Measurements from ENCODE around the gene DCAF6.
"Not testable (repeated sequence)": the region's sequence is repeated elsewhere in the genome, so short reads cannot be mapped to it uniquely, and the experiment has no call there.

DNA sequence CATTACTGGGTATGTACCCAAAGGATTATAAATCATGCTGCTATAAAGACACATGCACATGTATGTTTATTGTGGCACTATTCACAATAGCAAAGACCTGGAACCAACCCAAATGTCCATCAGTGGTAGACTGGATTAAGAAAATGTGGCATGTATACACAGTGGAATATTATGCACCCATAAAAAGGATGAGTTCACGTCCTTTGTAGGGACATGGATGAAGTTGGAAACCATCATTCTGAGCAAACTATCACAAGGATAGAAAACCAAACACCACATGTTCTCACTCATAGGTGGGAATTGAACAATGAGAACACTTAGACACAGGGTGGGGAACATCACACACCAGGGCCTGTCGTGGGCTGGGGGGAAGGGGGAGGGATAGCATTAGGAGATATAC, 49.3 kb upstream of the DCAF6 start:
- TF ChIP-seq, protein P1, sequence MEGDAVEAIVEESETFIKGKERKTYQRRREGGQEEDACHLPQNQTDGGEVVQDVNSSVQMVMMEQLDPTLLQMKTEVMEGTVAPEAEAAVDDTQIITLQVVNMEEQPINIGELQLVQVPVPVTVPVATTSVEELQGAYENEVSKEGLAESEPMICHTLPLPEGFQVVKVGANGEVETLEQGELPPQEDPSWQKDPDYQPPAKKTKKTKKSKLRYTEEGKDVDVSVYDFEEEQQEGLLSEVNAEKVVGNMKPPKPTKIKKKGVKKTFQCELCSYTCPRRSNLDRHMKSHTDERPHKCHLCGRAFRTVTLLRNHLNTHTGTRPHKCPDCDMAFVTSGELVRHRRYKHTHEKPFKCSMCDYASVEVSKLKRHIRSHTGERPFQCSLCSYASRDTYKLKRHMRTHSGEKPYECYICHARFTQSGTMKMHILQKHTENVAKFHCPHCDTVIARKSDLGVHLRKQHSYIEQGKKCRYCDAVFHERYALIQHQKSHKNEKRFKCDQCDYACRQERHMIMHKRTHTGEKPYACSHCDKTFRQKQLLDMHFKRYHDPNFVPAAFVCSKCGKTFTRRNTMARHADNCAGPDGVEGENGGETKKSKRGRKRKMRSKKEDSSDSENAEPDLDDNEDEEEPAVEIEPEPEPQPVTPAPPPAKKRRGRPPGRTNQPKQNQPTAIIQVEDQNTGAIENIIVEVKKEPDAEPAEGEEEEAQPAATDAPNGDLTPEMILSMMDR (IDR thresholded peaks at IDR 0.05; ENCODE audit: low read depth, low read length, missing input control) = not testable (repeated sequence)
- not testable (repeated sequence) for TF ChIP-seq SP1 (IDR thresholded peaks at IDR 0.05); GABPA (IDR thresholded peaks at IDR 0.05 in 1 of 2, conservative IDR thresholded peaks at IDR 0.05 in 1 of 2); EGR1 (IDR thresholded peaks at IDR 0.05; ENCODE audit: low read depth in 2 of 2); RAD21 (IDR thresholded peaks at IDR 0.05); JUND (IDR thresholded peaks at IDR 0.05); YY1 (IDR thresholded peaks at IDR 0.05); TAF1 (conservative IDR thresholded peaks at IDR 0.05); RXRA (IDR thresholded peaks at IDR 0.05)
- TF ChIP-seq, protein P2, sequence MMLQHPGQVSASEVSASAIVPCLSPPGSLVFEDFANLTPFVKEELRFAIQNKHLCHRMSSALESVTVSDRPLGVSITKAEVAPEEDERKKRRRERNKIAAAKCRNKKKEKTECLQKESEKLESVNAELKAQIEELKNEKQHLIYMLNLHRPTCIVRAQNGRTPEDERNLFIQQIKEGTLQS (IDR thresholded peaks at IDR 0.05) = not testable (repeated sequence)
- TF ChIP-seq, protein P3, sequence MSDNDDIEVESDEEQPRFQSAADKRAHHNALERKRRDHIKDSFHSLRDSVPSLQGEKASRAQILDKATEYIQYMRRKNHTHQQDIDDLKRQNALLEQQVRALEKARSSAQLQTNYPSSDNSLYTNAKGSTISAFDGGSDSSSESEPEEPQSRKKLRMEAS (IDR thresholded peaks at IDR 0.05) = not testable (repeated sequence)
- TF ChIP-seq, protein P4, sequence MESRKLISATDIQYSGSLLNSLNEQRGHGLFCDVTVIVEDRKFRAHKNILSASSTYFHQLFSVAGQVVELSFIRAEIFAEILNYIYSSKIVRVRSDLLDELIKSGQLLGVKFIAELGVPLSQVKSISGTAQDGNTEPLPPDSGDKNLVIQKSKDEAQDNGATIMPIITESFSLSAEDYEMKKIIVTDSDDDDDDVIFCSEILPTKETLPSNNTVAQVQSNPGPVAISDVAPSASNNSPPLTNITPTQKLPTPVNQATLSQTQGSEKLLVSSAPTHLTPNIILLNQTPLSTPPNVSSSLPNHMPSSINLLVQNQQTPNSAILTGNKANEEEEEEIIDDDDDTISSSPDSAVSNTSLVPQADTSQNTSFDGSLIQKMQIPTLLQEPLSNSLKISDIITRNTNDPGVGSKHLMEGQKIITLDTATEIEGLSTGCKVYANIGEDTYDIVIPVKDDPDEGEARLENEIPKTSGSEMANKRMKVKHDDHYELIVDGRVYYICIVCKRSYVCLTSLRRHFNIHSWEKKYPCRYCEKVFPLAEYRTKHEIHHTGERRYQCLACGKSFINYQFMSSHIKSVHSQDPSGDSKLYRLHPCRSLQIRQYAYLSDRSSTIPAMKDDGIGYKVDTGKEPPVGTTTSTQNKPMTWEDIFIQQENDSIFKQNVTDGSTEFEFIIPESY (IDR thresholded peaks at IDR 0.05) = not testable (repeated sequence)
- TF ChIP-seq, protein P5, sequence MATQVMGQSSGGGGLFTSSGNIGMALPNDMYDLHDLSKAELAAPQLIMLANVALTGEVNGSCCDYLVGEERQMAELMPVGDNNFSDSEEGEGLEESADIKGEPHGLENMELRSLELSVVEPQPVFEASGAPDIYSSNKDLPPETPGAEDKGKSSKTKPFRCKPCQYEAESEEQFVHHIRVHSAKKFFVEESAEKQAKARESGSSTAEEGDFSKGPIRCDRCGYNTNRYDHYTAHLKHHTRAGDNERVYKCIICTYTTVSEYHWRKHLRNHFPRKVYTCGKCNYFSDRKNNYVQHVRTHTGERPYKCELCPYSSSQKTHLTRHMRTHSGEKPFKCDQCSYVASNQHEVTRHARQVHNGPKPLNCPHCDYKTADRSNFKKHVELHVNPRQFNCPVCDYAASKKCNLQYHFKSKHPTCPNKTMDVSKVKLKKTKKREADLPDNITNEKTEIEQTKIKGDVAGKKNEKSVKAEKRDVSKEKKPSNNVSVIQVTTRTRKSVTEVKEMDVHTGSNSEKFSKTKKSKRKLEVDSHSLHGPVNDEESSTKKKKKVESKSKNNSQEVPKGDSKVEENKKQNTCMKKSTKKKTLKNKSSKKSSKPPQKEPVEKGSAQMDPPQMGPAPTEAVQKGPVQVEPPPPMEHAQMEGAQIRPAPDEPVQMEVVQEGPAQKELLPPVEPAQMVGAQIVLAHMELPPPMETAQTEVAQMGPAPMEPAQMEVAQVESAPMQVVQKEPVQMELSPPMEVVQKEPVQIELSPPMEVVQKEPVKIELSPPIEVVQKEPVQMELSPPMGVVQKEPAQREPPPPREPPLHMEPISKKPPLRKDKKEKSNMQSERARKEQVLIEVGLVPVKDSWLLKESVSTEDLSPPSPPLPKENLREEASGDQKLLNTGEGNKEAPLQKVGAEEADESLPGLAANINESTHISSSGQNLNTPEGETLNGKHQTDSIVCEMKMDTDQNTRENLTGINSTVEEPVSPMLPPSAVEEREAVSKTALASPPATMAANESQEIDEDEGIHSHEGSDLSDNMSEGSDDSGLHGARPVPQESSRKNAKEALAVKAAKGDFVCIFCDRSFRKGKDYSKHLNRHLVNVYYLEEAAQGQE (IDR thresholded peaks at IDR 0.05) = not testable (repeated sequence)
